CD4-positive, alpha-beta T cell treated with Interleukin-6 at 100 ng/mL for 8 hours (primary cell): ENCODE data around the gene ZNF516.
"Not testable (repeated sequence)": the region's sequence is repeated elsewhere in the genome, so short reads cannot be mapped to it uniquely, and the experiment has no call there.

Source experiments
- DNase-seq: peaks from one replicate; pipeline ENCODE4 v3.0.0-alpha.2; 2020; ENCODE audit warnings: mixed read lengths, low spot score

ZNF516 gene, protein sequence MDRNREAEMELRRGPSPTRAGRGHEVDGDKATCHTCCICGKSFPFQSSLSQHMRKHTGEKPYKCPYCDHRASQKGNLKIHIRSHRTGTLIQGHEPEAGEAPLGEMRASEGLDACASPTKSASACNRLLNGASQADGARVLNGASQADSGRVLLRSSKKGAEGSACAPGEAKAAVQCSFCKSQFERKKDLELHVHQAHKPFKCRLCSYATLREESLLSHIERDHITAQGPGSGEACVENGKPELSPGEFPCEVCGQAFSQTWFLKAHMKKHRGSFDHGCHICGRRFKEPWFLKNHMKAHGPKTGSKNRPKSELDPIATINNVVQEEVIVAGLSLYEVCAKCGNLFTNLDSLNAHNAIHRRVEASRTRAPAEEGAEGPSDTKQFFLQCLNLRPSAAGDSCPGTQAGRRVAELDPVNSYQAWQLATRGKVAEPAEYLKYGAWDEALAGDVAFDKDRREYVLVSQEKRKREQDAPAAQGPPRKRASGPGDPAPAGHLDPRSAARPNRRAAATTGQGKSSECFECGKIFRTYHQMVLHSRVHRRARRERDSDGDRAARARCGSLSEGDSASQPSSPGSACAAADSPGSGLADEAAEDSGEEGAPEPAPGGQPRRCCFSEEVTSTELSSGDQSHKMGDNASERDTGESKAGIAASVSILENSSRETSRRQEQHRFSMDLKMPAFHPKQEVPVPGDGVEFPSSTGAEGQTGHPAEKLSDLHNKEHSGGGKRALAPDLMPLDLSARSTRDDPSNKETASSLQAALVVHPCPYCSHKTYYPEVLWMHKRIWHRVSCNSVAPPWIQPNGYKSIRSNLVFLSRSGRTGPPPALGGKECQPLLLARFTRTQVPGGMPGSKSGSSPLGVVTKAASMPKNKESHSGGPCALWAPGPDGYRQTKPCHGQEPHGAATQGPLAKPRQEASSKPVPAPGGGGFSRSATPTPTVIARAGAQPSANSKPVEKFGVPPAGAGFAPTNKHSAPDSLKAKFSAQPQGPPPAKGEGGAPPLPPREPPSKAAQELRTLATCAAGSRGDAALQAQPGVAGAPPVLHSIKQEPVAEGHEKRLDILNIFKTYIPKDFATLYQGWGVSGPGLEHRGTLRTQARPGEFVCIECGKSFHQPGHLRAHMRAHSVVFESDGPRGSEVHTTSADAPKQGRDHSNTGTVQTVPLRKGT

GRCh38 chr18:76495006-76495370 is at the start of gene ZNF516:
TSS of gene ZNF516 (minus strand) at chr18:76495242. CDS start at chr18:76443054, 52,188 bp downstream.
- no peak for DNase-seq

- DNase-seq = no peak
Measured at GRCh38 chr18:76538846-76539245, 43.8 kb upstream of the ZNF516 start.

DNA sequence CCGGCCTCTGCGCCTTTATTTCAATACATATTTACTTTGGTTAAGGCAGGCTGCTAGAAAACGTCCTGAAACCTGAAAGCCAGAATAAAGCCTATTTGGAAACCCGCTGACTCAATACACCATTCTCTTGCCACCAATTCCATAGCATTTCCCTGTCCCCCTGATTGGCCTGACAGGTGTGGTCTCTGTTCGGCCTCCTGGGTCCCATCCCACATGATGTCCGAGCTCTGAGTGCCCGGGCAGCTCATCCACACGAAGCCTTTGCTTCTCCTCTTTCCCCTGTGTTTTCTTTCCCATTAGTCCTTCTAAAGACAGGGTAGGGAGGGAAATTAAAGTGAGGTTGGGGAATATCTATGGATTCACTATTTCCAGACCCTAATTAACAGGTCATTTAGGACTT is 42.6 kb upstream of the ZNF516 start:
- no peak for DNase-seq

DNA sequence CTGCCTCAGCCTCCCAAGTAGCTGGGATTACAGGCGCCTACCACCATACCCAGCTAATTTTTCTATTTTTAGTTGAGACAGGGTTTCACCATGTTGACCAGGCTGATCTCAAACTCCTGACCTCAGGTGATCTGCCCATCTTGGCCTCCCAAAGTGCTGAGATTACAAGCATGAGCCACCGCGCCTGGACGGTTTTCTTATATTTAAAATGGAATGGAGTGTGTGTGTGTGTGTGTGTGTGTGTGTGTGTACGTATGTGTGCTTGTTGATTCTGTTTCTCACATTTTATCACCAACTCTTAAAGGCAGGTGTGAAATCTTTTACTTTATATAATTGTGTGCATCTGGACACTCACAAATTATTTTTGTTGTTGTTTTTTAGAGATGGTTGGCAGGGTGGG is 41.6 kb upstream of the ZNF516 start:
- DNase-seq = not testable (repeated sequence)

DNA sequence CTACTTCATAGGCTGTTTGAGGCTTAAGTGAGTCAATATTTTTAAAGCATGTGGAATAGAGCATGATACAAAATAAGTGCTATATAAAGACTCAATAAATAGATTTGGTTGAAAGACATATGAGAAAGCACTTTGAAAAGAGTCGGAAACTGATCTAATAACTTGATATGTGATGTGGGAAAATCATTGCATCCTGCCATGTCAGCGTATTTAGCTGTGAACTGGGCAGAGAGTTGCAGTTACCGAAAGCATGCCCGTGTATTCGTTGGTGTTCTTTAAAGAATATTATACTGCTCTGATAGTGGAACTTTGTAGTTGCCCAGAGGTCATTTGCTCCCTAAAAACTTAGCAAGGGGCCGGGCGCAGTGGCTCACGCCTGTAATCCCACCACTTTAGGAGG is 37.8 kb upstream of the ZNF516 start:
- DNase-seq = no peak

DNA sequence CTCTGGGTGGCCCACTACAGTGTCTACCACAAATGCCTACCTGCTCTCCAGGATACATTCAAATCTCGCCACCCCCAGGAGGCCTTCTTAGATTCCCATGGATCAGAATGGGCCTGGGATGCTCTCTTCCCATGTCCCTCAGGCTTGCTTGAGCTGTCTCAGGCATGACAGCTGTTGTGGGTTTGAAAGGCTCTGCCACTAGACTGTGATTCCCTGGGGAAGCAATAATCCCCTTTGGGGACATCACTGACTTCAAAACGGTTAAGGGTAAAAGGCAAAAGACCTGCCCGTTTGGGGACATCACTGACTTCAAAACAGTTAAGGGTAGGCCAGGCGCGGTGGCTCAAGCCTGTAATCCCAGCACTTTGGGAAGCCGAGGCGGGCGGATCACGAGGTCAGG is 35.8 kb upstream of the ZNF516 start:
- DNase-seq = no peak

- no peak for DNase-seq
Measured at GRCh38 chr18:76530391-76530790, 35.3 kb upstream of the ZNF516 start.

- DNase-seq = no peak
Measured at GRCh38 chr18:76529433-76529811, 34.4 kb upstream of the ZNF516 start.

DNA sequence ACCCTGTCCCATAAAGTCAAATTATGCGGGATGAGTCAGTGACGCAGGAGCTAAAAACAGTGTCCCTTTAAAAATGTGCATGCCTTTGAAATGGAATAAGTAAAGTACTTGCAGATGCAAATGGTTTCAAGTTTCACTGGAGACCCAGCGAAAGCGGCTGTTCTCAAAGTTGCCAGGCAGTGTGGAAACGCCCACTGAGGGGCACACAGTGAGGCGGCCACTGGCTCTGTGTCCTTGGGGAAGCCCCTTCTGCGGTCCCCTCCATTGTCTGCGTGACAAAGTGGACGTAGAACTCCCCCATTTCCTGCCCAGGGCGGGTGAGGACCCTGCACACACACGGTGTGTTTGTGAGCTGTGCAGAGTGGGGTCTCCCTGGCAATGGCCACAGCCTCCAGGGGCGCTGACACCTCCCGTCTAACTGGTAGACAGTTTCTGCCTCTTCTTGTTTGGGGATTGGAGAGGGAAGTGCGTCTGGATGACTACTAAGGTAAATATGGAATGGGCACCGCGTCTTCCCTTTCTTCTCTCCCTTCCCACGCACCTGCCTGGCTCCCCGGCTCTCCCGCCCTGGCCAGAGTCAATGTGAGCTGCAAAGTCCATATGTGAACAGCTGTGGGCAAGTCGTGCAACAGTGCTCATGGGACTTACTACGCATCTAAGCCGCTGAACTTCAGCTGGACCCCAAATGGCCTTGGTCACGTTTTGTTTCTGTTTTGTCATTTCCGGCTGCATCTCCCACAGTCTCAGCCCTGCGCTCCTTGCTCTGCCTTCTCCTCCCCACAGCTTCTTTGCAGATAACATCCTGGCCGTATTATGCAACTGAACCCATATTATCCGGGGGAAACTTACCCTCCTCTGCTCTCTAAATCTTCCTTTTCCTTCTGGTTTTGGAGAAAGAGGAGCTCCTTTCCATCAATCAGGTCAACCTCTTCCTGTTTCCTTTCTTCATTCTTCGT is 33.7 kb upstream of the ZNF516 start:
- DNase-seq = no peak

DNA sequence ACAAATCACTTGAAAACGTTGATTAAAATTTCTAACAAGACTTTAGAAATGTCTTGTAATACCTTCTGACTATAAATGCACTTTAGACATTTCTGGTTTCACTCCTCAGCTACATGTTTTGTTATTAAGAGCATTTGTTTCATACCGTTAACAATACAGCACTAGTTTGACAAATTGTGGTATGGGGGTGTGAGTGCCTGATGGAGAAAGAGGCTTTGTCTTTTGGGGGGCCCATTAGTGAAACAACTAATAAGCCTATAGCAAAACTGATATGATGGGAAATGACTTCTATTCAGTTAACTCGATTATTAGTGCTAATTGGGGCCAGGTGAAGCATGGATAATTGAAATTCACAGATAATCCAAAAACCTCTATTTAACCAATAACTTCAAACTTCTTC is 30.9 kb upstream of the ZNF516 start:
- DNase-seq = no peak

- no peak for DNase-seq
Measured at GRCh38 chr18:76524900-76525698, 30.1 kb upstream of the ZNF516 start.

DNA sequence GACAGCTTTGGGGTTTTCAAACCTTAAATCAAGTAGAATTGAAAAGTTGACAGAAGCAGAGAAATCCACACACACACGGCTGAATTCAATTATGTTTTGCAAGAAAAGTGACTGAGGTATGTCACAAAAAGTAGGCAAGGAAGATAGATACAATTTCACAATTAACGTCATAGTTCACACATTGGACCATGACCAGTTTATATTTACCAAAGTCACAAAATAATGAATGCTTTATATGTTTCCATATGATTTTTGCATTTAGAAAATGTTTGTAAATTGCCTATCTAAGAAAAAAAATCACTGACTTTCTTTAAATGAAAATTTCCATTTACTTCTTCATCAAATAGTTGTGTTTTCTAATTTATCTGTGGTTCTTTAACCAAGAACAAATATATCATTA is 29.4 kb upstream of the ZNF516 start:
- DNase-seq = no peak

DNA sequence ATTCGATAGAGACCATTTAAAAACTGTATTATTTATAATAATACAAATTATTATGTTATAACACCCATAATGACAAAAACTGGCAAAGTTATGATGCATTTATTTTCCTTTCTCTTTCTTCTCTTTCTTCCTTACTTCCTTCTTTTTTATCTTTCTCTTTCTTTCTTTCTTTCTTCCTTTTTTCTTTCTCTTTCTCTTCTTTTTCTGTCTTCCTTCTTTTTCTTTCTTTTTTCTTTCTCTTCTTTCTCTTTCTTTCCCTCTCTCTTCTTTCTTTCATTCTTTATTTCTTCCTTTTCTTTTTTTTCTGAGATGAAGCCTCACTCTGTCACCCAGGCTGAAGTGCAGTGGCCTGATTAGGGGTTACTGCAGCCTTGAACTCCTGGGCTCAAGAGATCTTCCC is 27.5 kb upstream of the ZNF516 start:
- DNase-seq = no peak

DNA sequence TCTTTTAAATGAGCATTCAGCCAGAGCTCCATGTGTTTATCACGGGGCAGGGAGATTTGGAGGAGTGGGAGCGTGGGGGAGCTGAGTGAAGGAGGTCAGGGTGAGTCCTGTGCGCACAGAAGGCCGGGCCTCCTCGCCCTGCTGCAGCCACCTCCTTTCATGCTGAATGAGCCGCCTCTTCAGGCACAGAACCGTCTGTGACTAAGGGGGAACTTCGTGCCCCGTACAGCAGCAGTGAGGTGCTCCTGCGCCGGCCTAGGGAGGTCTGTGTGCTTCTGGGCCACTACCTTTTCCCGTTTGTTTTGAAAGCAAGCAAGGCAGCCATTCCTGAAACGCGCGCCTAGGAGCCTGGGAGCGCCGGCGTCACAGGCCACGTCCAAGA is 27.1 kb upstream of the ZNF516 start:
- no peak for DNase-seq

- DNase-seq = no peak
Measured at GRCh38 chr18:76521417-76522121, 26.5 kb upstream of the ZNF516 start.

- DNase-seq = no peak
Measured at GRCh38 chr18:76518860-76519538, 24.0 kb upstream of the ZNF516 start.

GRCh38 chr18:76518123-76518859 is 23.2 kb upstream of the ZNF516 start:
- no peak for DNase-seq

DNA sequence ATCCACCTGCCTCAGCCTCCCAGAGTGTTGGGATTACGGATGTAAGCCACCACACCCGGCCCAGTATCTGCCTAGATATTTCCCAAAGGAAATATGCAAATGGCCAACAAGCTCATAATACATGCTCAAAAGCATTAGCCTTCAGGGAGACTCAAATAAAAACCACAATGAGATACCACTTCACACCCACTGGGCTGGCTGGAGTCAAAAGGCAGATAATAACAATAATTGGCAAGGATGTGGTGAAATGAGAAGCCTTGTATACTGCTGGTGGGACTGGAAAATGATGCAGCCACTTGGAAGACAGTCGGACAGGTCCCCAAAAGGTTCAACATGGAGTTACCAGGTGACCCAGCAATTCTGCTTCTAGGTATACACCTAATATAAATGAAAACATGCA is 20.5 kb upstream of the ZNF516 start:
- DNase-seq = no peak

DNA sequence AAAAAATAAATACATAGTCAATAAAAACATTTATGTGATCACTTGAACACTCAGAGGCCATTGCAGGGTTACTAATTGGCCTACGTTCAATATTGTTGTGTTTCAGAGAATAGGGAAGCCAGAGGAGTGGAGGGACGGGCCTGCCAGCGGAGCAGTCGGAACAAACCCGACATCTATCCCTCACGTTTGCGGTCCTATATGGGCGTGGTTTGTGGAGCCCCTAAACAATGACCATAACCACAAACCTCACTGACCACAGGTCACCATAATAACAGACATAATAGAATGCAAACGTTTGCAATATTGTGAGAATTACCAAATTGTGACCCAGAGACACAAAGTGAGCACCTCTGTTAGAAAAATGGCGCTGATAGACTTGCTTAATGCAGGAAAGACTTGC is 19.5 kb upstream of the ZNF516 start:
- DNase-seq = no peak
